AG09319 (cell line): Measurements from ENCODE around the gene LIPM.

Experiments
- DNase-seq: peaks from one replicate; pipeline ENCODE4 v3.0.0-alpha.2; 2010; ENCODE audit warnings: low read depth; ENCODE audit errors: extremely low read depth
- CTCF ChIP-seq: IDR thresholded peaks from 2 replicates; pipeline ENCODE4 v1.5.1; 2011; ENCODE audit warnings: low read depth, mild to moderate bottlenecking, inconsistent platforms, low read length, moderate library complexity

Gene LIPM

GRCh38 chr10:88866454-88866853, 63.9 kb downstream of the LIPM start:
- no peak for TF ChIP-seq CTCF
- DNase-seq, result no peak

DNA sequence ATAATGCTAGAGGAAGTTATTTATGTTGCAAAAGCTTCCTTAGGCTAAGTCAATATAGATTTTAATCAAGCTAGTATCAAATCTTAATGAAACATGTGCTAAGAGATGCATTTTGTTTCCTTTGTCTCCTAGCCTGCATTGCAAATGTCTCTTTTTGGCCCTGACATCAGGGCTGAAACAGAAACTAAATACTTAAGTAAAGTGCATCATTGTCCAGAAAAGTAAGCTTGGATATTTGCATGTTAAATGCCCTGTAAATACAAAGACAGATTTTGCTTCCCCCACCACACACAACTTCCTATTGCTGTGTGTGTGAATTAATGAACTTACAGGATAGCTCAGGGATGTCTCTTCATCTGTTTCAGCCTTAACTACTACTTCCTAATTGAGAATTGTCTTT, 67.6 kb downstream of the LIPM start:
- TF ChIP-seq CTCF, result no peak
- no peak for DNase-seq
